Measurements from ENCODE around the gene C17orf107.
A peak's percentile ranks its signal among the peaks of the same experiment; 100 is the strongest.

The C17orf107 gene

GRCh38 chr17:4948166-4948930 is 49.0 kb downstream of the C17orf107 start, which contains the start of gene PFN1:
Gene PFN1, minus strand, starts transcription at chr17:4948530. Its CDS starts 136 bp downstream, at chr17:4948394.
- peak; percentile 82 for DNase-seq (ENCODE audit: low read depth, low spot score)

- DNase-seq (ENCODE audit: low read depth, low spot score): peak; percentile 94
Observed at GRCh38 chr17:4948931-4949320, 49.6 kb downstream of the C17orf107 start.

GRCh38 chr17:4949321-4950074 is 50.2 kb downstream of the C17orf107 start:
- DNase-seq (ENCODE audit: low read depth, low spot score): peak; percentile 92

GRCh38 chr17:4950075-4950745 is 50.9 kb downstream of the C17orf107 start:
- DNase-seq (ENCODE audit: low read depth, low spot score): peak; percentile 72

- peak; percentile 36 for DNase-seq (ENCODE audit: low read depth, low spot score)
Observed at GRCh38 chr17:4950746-4951204, 51.4 kb downstream of the C17orf107 start, which contains the start of gene ENO3. Gene ENO3, plus strand, starts transcription at chr17:4951119. Its CDS starts 711 bp downstream, at chr17:4951830.

- peak; percentile 29 for DNase-seq (ENCODE audit: low read depth, low spot score)
Observed at GRCh38 chr17:4951486-4951885, 52.1 kb downstream of the C17orf107 start.
